Measurements from ENCODE around the gene ZNF277.

Gene ZNF277

DNA sequence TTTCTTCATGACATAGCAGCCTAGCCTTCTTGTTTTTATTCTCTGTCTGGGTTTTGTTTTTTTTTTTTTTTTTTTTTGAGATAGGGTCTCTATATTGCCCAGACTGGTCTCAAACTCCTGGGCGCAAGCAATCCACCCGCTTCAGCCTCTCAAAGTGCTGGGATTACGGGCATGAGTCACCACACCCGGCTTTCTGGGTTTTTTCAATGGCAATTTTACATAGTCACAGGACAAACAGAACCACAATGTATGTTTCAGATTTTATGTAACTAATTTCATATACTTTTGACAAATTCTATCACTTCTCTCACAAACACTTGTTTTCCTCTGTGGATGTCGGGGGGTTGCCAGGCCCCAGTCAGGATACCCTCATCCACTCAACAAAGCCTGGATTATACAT is 16.8 kb upstream of the ZNF277 start:
- DNase-seq (ENCODE audit: low spot score) = no peak
- in situ Hi-C loops (cut with MboI; ENCODE audit: low sequenced_read_pairs, unreplicated experiment) = no loop called here

GRCh38 chr7:112190120-112190519 is 16.4 kb upstream of the ZNF277 start:
- in situ Hi-C loops (cut with MboI; ENCODE audit: low sequenced_read_pairs, unreplicated experiment) = no loop called here
- no peak for TF ChIP-seq CTCF (IDR thresholded peaks at IDR 0.05; ENCODE audit: borderline replicate concordance, control extremely low read depth, extremely low read depth, insufficient read depth, missing control alignments)
- no peak for DNase-seq (ENCODE audit: low spot score)

More for the DNA sequence above, 16.8 kb upstream of the ZNF277 start:
- TF ChIP-seq CTCF (IDR thresholded peaks at IDR 0.05; ENCODE audit: borderline replicate concordance, control extremely low read depth, extremely low read depth, insufficient read depth, missing control alignments) = no peak

DNA sequence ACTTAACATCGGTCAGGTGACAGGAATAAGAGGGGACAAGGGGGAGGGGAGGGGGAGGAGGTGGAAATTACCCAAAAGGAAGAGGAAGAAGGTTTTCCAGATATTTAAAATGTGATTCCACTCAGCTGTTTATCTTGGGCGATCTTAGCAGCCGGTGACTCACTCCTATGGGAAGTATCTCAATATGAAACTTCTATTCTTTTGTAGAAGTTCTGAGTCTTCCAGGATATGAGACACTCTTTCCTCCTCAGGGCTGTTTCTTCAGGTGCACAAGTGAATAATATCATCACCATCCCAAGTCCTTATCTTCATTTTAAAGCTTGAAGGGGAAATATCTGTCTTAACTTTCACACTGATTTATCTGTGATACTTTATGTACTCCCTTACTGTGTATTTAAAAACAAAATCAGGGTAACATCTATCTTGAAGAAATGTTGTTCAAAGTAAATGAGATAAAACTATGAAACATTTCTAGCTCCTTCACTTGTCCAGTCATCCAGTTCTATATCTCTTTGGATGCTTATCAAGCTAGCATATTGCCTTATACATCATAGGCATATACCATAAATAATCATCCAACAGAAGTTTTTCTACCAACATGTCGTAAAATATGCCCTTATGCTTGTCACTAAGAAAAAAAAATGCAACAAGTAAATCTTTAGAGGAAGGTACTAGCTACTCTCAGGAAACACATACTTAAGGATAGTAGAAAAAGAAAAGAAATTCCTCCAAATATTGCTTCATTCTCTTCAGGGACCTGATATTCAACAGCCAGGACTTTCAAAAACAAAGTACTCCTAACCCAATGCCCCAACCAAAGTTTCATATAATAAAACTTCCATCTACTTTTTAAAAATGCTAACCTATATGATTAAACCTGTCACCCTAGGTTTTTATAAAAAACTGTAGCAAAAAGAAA is 14.0 kb upstream of the ZNF277 start:
- DNase-seq (ENCODE audit: low spot score) = no peak
- TF ChIP-seq CTCF (IDR thresholded peaks at IDR 0.05; ENCODE audit: borderline replicate concordance, control extremely low read depth, extremely low read depth, insufficient read depth, missing control alignments) = no peak
- in situ Hi-C loops (cut with MboI; ENCODE audit: low sequenced_read_pairs, unreplicated experiment) = no loop called here

DNA sequence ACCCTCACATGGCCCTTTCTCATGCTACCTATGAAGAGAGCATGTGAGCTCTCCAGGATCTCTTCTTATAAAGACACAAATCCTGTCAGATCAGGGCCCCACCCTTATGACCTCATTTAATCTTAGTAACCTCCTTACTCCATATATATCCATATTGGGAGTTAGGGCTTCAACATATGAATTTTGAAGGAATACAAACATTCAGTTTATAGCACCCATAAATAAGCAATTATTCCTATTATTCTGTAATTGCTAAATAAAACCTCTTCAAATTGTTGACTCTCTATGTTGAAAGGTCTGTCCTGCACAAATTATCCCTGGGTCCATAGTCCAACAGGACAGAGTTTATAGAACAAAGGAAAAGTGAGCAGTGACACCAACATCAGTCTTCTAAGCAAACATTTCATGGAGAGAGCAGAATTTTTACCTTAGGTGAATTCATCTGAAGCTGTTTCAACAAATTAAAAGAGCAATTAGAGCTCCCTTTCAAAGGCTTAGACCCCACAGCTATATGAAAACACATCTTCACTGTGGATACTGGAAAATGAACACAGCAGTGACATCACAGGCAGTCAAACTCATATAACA is 12.5 kb upstream of the ZNF277 start:
- DNase-seq (ENCODE audit: low spot score) = no peak
- TF ChIP-seq CTCF (IDR thresholded peaks at IDR 0.05; ENCODE audit: borderline replicate concordance, control extremely low read depth, extremely low read depth, insufficient read depth, missing control alignments) = no peak
- in situ Hi-C loops (cut with MboI; ENCODE audit: low sequenced_read_pairs, unreplicated experiment) = no loop called here

DNA sequence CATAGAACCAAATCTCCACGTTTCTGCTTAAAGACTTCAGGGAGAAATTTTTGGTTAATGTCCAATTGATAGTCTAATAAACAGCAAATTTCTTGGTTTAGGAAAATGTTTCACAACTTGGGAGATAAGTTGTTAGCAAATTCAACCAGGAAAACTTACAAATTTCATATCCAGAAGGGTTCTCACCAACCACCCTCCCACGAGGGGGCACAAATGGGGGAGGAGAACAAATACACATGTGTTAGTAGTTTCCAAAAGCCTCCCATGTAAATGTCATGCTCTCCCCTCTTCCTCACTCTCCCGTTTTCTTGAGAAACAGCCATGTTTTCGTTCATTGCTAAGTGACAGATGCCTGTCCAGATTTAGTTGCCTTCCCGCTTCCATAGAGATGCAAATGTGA is 10.8 kb upstream of the ZNF277 start:
- no peak for DNase-seq (ENCODE audit: low spot score)
- no peak for TF ChIP-seq CTCF (IDR thresholded peaks at IDR 0.05; ENCODE audit: borderline replicate concordance, control extremely low read depth, extremely low read depth, insufficient read depth, missing control alignments)
- in situ Hi-C loops (cut with MboI; ENCODE audit: low sequenced_read_pairs, unreplicated experiment) = no loop called here

DNA sequence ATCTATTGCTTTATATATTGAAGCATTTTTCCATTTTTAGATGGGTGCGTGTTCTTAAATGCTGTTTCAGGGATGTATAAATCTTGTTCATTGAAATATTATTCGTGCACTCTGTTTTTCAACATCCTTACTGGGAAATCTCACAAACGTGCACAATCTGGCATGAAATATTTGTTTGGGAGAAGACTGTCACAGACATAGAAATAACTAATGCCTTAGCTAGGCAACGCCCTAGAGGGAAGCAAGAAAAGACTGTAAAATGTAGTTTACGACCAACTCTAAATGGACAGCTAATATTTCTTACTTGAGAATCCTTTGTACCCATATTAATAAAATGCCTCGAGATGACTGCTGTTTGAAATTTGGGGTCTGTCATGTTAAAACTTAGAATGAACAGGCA is 9.2 kb upstream of the ZNF277 start:
- TF ChIP-seq CTCF (IDR thresholded peaks at IDR 0.05; ENCODE audit: borderline replicate concordance, control extremely low read depth, extremely low read depth, insufficient read depth, missing control alignments) = no peak
- DNase-seq (ENCODE audit: low spot score) = no peak
- in situ Hi-C loops (cut with MboI; ENCODE audit: low sequenced_read_pairs, unreplicated experiment) = no loop called here
